Endodermal cell (in vitro differentiated cells): ENCODE data around the gene REPS2. TPM values are rescaled to one million over a fixed set of nuclear protein-coding genes. Genes with fewer than 3 reads are reported as not detected.

Source experiments
- DNase-seq: peaks from one replicate; pipeline ENCODE4 v3.0.0-alpha.2; 2017
- H3K27ac ChIP-seq: 2 replicates; pipeline ENCODE4 v1.5.1; 2013; ENCODE audit warnings: mild to moderate bottlenecking, low read depth, low read length, moderate library complexity
- H3K27me3 ChIP-seq: 2 replicates; pipeline ENCODE4 v1.6.1; 2013; ENCODE audit warnings: mild to moderate bottlenecking, low read length, moderate library complexity; ENCODE audit not compliant: insufficient read depth, control insufficient read depth, poor library complexity, severe bottlenecking
- H3K36me3 ChIP-seq: 2 replicates; pipeline ENCODE4 v1.7.0; 2013; ENCODE audit warnings: mild to moderate bottlenecking, low read length, moderate library complexity; ENCODE audit not compliant: control insufficient read depth, insufficient read depth
- H3K4me1 ChIP-seq: one replicate; pipeline ENCODE4 v1.7.0; 2013; ENCODE audit warnings: low read length; ENCODE audit not compliant: control insufficient read depth, insufficient read depth
- H3K4me3 ChIP-seq: 2 replicates; pipeline ENCODE4 v1.5.1; 2013; ENCODE audit warnings: mild to moderate bottlenecking, low read length, moderate library complexity
- H3K9ac ChIP-seq: 2 replicates; pipeline ENCODE4 v1.6.1; 2013; ENCODE audit warnings: mild to moderate bottlenecking, low read length, moderate library complexity; ENCODE audit not compliant: poor library complexity, severe bottlenecking; ENCODE audit errors: extremely low read depth
- H3K9me3 ChIP-seq: 2 replicates; pipeline ENCODE4 v1.6.1; 2013; ENCODE audit warnings: mild to moderate bottlenecking, low read length, moderate library complexity; ENCODE audit not compliant: control insufficient read depth
- H3K27ac Mint-ChIP-seq: 2 replicates; pipeline ENCODE4 v1.8.0; 2020; ENCODE audit warnings: mixed read lengths
- H3K27me3 Mint-ChIP-seq: 2 replicates; pipeline ENCODE4 v1.8.0; 2021; ENCODE audit warnings: mild to moderate bottlenecking, mixed read lengths; ENCODE audit not compliant: insufficient read depth
- H3K36me3 Mint-ChIP-seq: 2 replicates; pipeline ENCODE4 v1.8.0; 2020; ENCODE audit warnings: low read depth, mixed read lengths
- H3K4me1 Mint-ChIP-seq: 2 replicates; pipeline ENCODE4 v1.8.0; 2020; ENCODE audit warnings: mixed read lengths
- H3K4me3 Mint-ChIP-seq: 2 replicates; pipeline ENCODE4 v1.8.0; 2020; ENCODE audit warnings: mild to moderate bottlenecking, moderate library complexity, mixed read lengths
- H3K9me3 Mint-ChIP-seq: 2 replicates; pipeline ENCODE4 v1.8.0; 2020; ENCODE audit warnings: mild to moderate bottlenecking, mixed read lengths
- CTCF ChIP-seq: fragments of 200-600 bp; sonication (generic); conservative IDR thresholded peaks from 2 replicates; pipeline ENCODE4 v1.5.0; 2021; ENCODE audit warnings: antibody characterized with exemption, mild to moderate bottlenecking
- WGBS, 2 experiments: methylation state at CpG; one replicate each; pipeline versions ENCODE4 v1.1.5 to v1.1.7; 2013; ENCODE audit warnings: missing lambda C conversion rate in 2 of 2, mixed read lengths in 1 of 2; ENCODE audit not compliant: insufficient coverage in 1 of 2, insufficient read length in 1 of 2; 5-methylcytosine and 5-hydroxymethylcytosine counted together
- total RNA-seq, 2 donors: library from RNA; stranded (reverse); fragmentation: NEBNext Ultra II Directional in 1 of 2; extraction: Animal tissue kit (Norgen Biotek cat#: 25700) in 1 of 2; gene quantifications; 2 replicates in 1 of 2; 3 replicates in 1 of 2; pipeline ENCODE4 v1.2.1, GENCODE V29; 2021

REPS2 gene
- total RNA-seq, 2 donors from 2014 or later: 4.3 to 16.6 TPM

- 100% methylated on average over 3 of the region's 3 CpGs; no CpG with 5 or more reads in 1 of the 2 experiments for WGBS, 2 experiments
- Mint-ChIP-seq H3K9me3 (peaks cover 3% of the 10 kb centered on the region), H3K27me3 (no peaks in the 10 kb centered on the region), H3K27ac (no peak overlapping the region), H3K36me3 (no peaks in the 10 kb centered on the region), H3K4me3 (no peak overlapping the region), H3K4me1 (no peaks in the 10 kb centered on the region)
- TF ChIP-seq CTCF: no peak
- Histone ChIP-seq H3K9ac (no peak overlapping the region), H3K4me1 (no peaks in the 10 kb centered on the region), H3K36me3 (no peaks in the 10 kb centered on the region), H3K27me3 (no peaks in the 10 kb centered on the region), H3K9me3 (no peaks in the 10 kb centered on the region), H3K27ac (no peak overlapping the region), H3K4me3 (no peak overlapping the region)
- DNase-seq: no peak
Measured at GRCh38 chrX:16923157-16923556, 23.3 kb upstream of the REPS2 start.

- Histone ChIP-seq H3K4me3 (no peak overlapping the region), H3K27me3 (no peaks in the 10 kb centered on the region), H3K9ac (no peak overlapping the region), H3K36me3 (no peaks in the 10 kb centered on the region), H3K9me3 (no peaks in the 10 kb centered on the region), H3K27ac (no peak overlapping the region), H3K4me1 (no peaks in the 10 kb centered on the region)
- Mint-ChIP-seq H3K9me3 (peaks cover 3% of the 10 kb centered on the region), H3K36me3 (no peaks in the 10 kb centered on the region), H3K4me3 (no peak overlapping the region), H3K27ac (no peak overlapping the region), H3K4me1 (peaks cover 2% of the 10 kb centered on the region), H3K27me3 (no peaks in the 10 kb centered on the region)
- 90% methylated on average over 1 of the region's 1 CpG; no CpG with 5 or more reads in 1 of the 2 experiments for WGBS, 2 experiments
- no peak for DNase-seq
- no peak for TF ChIP-seq CTCF
Measured at GRCh38 chrX:16924631-16925480, 21.6 kb upstream of the REPS2 start.

- DNase-seq: peak; percentile 74
- Histone ChIP-seq H3K9me3 (no peaks in the 10 kb centered on the region), H3K9ac (no peak overlapping the region), H3K4me1 (peaks cover 3% of the 10 kb centered on the region), H3K27ac (no peak overlapping the region), H3K4me3 (no peak overlapping the region), H3K36me3 (no peaks in the 10 kb centered on the region), H3K27me3 (no peaks in the 10 kb centered on the region)
- Mint-ChIP-seq H3K4me1 (peaks cover 29% of the 10 kb centered on the region), H3K27ac (peak overlapping the region; percentile 31), H3K36me3 (no peaks in the 10 kb centered on the region), H3K9me3 (no peaks in the 10 kb centered on the region), H3K4me3 (no peak overlapping the region), H3K27me3 (peaks cover 1% of the 10 kb centered on the region)
- no peak for TF ChIP-seq CTCF
- 28 to 59% methylated on average over 4 to 6 of the region's 6 CpGs for WGBS, 2 experiments
Measured at GRCh38 chrX:16930392-16930791, 16.1 kb upstream of the REPS2 start.
